ENCODE results near the gene STARD9.

GRCh38 chr15:42692536-42692935 lies 117.1 kb downstream of the STARD9 start:
- TF ChIP-seq CTCF (conservative IDR thresholded peaks at IDR 0.05; ENCODE audit: low read length) (no peak), EZH2phosphoT487 (IDR thresholded peaks at IDR 0.05; ENCODE audit: borderline replicate concordance) (no peak)
